Cardiac muscle cell (in vitro differentiated cells and primary cell): ENCODE data around the gene HACD4. TPM values are rescaled to one million over a fixed set of nuclear protein-coding genes. Genes with fewer than 3 reads are reported as not detected.
"Not testable (repeated sequence)": the region's sequence is repeated elsewhere in the genome, so short reads cannot be mapped to it uniquely, and the experiment has no call there.

Experiments
- DNase-seq, 2 donors: peaks; one replicate each; pipeline versions ENCODE4 v3.0.0 to v3.0.0-alpha.2; 2010 to 2017; ENCODE audit warnings: low read depth in 1 of 2, low spot score in 1 of 2
- H3K27ac ChIP-seq: fragments of 200-600 bp; sonication (generic); 2 replicates; pipeline ENCODE4 v1.5.1; 2016
- H3K27me3 ChIP-seq: fragments of 200-600 bp; sonication (generic); 2 replicates; pipeline ENCODE4 v1.6.0; 2016; ENCODE audit warnings: control low read depth
- H3K36me3 ChIP-seq: fragments of 200-600 bp; sonication (generic); 2 replicates; pipeline ENCODE4 v1.5.1; 2016; ENCODE audit warnings: control low read depth
- H3K4me1 ChIP-seq: fragments of 200-600 bp; sonication (generic); 2 replicates; pipeline ENCODE4 v1.8.1; 2017; ENCODE audit warnings: low read depth, mild to moderate bottlenecking, mixed run types
- H3K4me3 ChIP-seq: fragments of 200-600 bp; sonication (generic); 2 replicates; pipeline ENCODE4 v1.5.1; 2016; ENCODE audit warnings: mild to moderate bottlenecking
- H3K9me3 ChIP-seq: fragments of 200-600 bp; sonication (generic); 2 replicates; pipeline ENCODE4 v1.5.1; 2017; ENCODE audit warnings: low read depth, mild to moderate bottlenecking, control low read depth
- polyA plus RNA-seq: library from polyadenylated mRNA; unstranded; fragments of >200 nt; fragmentation: Nextera tagmentation; extraction: Ambion mirVana; gene quantifications from 2 replicates; pipeline ENCODE4 v1.2.1, GENCODE V29; 2016
- total RNA-seq: library from RNA; depleted of rRNA; stranded (reverse); fragments of >200 nt; gene quantifications from 2 replicates; pipeline ENCODE4 v1.2.3, GENCODE V29; 2016
- TF ChIP-seq, protein P1 (sequence below): IDR thresholded peaks from 2 replicates; pipeline ENCODE4 v1.5.1; 2012; ENCODE audit warnings: low read depth, mild to moderate bottlenecking, low read length

The HACD4 gene
- total and polyA plus RNA-seq, 2 experiments from 2014 or later = 0.29 to 0.36 TPM

DNA sequence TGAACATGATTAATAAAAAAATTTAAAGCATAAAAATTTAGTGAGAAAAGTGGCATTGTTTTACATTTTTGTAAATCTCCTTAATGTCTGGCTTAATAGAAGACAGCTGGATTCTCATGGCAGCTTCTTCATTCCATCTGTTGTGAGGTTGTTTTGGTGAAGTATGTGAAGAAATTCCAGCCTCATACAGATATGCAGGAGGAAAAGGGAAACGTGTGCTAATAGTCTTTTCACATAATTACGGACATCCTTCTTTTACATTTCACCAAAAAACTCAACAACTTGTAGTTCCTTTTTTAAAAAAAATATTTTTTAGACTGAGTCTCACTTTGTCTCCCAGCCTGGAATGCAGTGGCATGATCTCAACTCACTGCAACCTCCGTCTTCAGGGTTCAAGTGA lies 46.9 kb downstream of the HACD4 start:
- TF ChIP-seq, protein P1, sequence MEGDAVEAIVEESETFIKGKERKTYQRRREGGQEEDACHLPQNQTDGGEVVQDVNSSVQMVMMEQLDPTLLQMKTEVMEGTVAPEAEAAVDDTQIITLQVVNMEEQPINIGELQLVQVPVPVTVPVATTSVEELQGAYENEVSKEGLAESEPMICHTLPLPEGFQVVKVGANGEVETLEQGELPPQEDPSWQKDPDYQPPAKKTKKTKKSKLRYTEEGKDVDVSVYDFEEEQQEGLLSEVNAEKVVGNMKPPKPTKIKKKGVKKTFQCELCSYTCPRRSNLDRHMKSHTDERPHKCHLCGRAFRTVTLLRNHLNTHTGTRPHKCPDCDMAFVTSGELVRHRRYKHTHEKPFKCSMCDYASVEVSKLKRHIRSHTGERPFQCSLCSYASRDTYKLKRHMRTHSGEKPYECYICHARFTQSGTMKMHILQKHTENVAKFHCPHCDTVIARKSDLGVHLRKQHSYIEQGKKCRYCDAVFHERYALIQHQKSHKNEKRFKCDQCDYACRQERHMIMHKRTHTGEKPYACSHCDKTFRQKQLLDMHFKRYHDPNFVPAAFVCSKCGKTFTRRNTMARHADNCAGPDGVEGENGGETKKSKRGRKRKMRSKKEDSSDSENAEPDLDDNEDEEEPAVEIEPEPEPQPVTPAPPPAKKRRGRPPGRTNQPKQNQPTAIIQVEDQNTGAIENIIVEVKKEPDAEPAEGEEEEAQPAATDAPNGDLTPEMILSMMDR = no peak
- H3K9me3 ChIP-seq = no peaks in the 10 kb centered on the region

GRCh38 chr9:20981486-20981885 lies 50.0 kb downstream of the HACD4 start:
- H3K36me3 ChIP-seq = peaks cover 28% of the 10 kb centered on the region
- H3K27me3 ChIP-seq = no peaks in the 10 kb centered on the region
- H3K4me1 ChIP-seq = peaks cover 6% of the 10 kb centered on the region
- no peak overlapping the region for H3K4me3 ChIP-seq
- no peaks in the 10 kb centered on the region for H3K9me3 ChIP-seq
- TF ChIP-seq, protein P1 = no peak
- peak in 1 of 2 donors; percentile 81 for DNase-seq
- no peak overlapping the region for H3K27ac ChIP-seq

More for the DNA sequence above, 46.9 kb downstream of the HACD4 start:
- Histone ChIP-seq H3K36me3 (peaks cover 34% of the 10 kb centered on the region), H3K27ac (no peak overlapping the region), H3K4me3 (no peak overlapping the region), H3K4me1 (peaks cover 6% of the 10 kb centered on the region), H3K27me3 (no peaks in the 10 kb centered on the region)
- peak in 1 of 2 donors; percentile 9 for DNase-seq

- peak in 1 of 2 donors; percentile 43 for DNase-seq
- Histone ChIP-seq H3K4me3 (no peak overlapping the region), H3K27ac (no peak overlapping the region), H3K4me1 (peaks cover 6% of the 10 kb centered on the region), H3K36me3 (peaks cover 25% of the 10 kb centered on the region), H3K27me3 (no peaks in the 10 kb centered on the region), H3K9me3 (no peaks in the 10 kb centered on the region)
- TF ChIP-seq, protein P1 = no peak
These were observed 50.5 kb downstream of the HACD4 start for GRCh38 chr9:20980832-20981455.

- H3K4me3 ChIP-seq = no peak overlapping the region
- no peak overlapping the region for H3K27ac ChIP-seq
- H3K9me3 ChIP-seq = no peaks in the 10 kb centered on the region
- peaks cover 25% of the 10 kb centered on the region for H3K36me3 ChIP-seq
- peaks cover 6% of the 10 kb centered on the region for H3K4me1 ChIP-seq
- TF ChIP-seq, protein P1 = no peak
- H3K27me3 ChIP-seq = no peaks in the 10 kb centered on the region
- no peak for DNase-seq
These were observed 53.2 kb downstream of the HACD4 start for GRCh38 chr9:20978249-20978648.

DNA sequence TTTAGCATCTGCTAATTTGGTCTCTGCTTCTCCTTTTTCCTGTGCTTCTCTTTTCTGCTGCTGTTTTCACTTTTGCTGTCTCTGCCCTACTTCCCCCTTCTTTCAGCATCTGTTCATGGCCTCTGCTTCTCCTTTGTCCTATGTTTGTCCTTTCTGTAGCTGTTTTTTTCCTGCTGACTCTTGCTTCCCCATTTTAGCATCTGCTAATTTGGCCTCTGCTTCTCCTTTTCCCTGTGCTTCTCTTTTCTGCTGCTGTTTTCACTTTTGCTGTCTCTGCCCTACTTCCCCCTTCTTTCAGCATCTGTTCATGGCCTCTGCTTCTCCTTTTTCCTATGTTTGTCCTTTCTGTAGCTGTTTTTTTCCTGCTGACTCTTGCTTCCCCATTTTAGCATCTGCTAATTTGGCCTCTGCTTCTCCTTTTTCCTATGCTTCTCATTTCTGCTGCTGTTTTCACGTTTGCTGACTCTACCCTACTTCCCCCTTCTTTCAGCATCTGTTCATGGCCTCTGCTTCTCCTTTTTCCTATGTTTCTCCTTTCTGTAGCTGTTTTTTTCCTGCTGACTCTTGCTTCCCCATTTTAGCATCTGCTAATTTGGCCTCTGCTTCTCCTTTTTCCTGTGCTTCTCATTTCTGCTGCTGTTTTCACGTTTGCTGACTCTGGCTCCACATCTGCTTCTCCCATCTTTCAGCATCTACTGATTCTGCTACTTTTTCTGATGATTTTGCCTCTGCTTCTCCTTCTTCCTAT lies 57.1 kb downstream of the HACD4 start:
- not testable (repeated sequence) for H3K27me3 ChIP-seq, H3K36me3 ChIP-seq, DNase-seq, H3K4me3 ChIP-seq, H3K27ac ChIP-seq, H3K4me1 ChIP-seq, H3K9me3 ChIP-seq

GRCh38 chr9:20973246-20973947 lies 58.0 kb downstream of the HACD4 start:
- not testable (repeated sequence) for H3K4me1 ChIP-seq, H3K4me3 ChIP-seq, H3K27ac ChIP-seq, DNase-seq, H3K36me3 ChIP-seq, H3K9me3 ChIP-seq, H3K27me3 ChIP-seq
